Measurements from ENCODE around the gene CHN2.

The CHN2 gene

DNA sequence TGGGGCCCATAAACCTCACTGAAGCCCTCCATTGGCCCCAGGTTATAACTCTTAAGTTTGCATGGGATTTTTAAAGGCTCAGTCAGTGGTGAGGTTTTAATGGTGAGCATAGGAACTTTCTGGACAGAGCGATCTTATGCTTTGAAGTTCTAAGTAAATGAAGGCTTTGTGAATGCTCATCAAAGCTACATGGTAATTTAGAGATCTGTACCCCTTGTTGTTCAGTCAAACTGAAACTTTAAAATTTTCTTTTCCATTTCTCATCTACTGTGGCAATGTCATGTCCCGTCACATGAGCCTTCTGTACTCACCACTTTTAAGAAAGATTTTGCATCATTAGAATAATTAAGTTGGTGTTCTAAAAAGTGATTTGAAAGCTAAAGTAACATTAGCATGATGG is 39.9 kb downstream of the CHN2 start:
- no peak for DNase-seq (ENCODE audit: low read depth)
- TF ChIP-seq, protein P1, sequence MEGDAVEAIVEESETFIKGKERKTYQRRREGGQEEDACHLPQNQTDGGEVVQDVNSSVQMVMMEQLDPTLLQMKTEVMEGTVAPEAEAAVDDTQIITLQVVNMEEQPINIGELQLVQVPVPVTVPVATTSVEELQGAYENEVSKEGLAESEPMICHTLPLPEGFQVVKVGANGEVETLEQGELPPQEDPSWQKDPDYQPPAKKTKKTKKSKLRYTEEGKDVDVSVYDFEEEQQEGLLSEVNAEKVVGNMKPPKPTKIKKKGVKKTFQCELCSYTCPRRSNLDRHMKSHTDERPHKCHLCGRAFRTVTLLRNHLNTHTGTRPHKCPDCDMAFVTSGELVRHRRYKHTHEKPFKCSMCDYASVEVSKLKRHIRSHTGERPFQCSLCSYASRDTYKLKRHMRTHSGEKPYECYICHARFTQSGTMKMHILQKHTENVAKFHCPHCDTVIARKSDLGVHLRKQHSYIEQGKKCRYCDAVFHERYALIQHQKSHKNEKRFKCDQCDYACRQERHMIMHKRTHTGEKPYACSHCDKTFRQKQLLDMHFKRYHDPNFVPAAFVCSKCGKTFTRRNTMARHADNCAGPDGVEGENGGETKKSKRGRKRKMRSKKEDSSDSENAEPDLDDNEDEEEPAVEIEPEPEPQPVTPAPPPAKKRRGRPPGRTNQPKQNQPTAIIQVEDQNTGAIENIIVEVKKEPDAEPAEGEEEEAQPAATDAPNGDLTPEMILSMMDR (conservative IDR thresholded peaks at IDR 0.05; ENCODE audit: low read depth, low read length) = no peak
- no peak overlapping the region for H3K4me3 ChIP-seq (ENCODE audit: low read length)

DNA sequence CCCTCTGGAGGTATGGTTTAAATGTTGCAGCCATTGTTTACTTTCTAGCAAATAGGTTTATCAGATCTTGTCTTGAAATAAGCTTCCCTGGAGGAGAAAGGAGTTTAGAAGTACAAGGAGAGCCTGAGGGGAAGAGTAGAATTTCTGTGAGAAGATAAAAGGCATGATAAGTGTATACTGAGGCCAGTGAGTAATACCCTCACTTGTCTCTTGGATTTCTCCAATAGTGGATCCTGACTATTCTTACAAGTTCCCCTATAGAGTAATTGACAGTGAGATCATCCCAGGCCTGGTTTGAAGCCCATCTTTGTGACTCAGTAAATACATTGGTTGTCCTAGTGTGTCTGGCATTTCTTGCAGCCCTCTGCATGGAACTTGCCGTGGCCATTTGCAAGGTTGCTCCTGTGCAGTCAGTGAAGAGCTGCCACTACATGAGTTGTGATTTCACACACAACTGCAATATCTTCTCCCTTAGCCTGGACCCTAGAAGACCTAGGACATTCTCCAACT is 41.6 kb downstream of the CHN2 start:
- no peak overlapping the region for H3K4me3 ChIP-seq (ENCODE audit: low read length)
- TF ChIP-seq, protein P1 (conservative IDR thresholded peaks at IDR 0.05; ENCODE audit: low read depth, low read length) = no peak

DNA sequence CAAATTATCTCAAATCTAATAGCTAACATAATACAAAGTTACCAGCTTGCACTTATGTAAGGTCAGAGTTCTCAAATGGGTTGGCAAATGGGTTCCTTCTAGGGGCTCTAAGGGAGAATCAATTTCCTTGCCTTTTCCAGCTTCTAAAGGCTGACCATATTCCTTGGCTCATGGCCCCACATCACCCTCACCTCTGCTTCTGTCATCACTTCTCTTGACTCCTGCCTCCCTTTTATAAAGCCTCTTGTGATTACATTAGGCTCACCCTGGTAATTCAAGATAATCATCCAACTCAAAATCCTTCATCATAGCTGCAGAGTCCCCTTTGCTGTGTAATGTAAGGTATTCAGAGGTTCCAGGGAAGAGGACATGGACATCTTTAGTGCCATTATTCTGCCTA is 42.1 kb downstream of the CHN2 start:
- DNase-seq (ENCODE audit: low read depth) = no peak

More for the DNA sequence above, 41.6 kb downstream of the CHN2 start:
- no peak for DNase-seq (ENCODE audit: low read depth)

DNA sequence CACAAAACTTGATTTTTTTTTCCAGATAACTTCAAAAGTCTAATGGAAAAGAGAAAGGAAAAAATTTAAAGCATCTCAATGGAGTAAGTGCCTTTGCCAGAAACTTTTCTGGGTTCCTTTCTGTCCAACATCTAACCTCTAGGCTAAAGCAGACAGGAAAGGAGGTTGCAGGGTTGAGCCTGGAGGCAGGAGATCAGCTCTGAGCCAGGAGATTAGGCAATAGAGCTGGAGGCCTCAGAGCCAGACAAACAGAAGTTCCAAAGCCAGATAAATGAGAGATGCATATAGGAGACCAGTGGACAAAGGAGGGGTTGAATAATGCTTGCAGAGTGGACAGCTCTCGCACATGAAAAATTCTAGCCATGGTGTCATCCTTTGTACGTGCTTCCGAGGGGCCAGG is 42.9 kb downstream of the CHN2 start:
- DNase-seq (ENCODE audit: low read depth) = no peak
- TF ChIP-seq, protein P1 (conservative IDR thresholded peaks at IDR 0.05; ENCODE audit: low read depth, low read length) = no peak
- H3K4me3 ChIP-seq (ENCODE audit: low read length) = no peak overlapping the region

More for the DNA sequence above, 42.1 kb downstream of the CHN2 start:
- TF ChIP-seq, protein P1 (conservative IDR thresholded peaks at IDR 0.05; ENCODE audit: low read depth, low read length) = no peak
- H3K4me3 ChIP-seq (ENCODE audit: low read length) = no peak overlapping the region

DNA sequence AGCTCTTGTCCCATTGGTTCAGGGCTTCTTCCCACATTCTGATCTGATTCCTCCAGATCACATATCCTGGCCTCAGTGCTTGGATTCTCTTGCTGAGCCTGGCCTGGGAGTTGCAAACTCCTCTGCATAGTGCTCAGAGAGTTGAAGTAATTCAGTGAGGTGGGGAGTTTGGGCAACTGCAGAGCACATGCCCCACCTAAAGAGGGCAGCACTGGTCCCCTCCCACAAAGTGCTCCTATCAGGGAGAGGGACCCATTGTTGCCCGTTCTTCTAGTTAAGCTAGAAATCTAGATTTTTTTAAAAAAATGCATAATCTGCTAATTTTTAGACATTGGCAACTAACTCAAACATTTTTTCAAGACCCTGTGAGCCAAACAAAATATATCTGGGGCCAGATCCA is 45.1 kb downstream of the CHN2 start:
- TF ChIP-seq, protein P1 (conservative IDR thresholded peaks at IDR 0.05; ENCODE audit: low read depth, low read length) = peak; percentile 42
- no peak for DNase-seq (ENCODE audit: low read depth)
- H3K4me3 ChIP-seq (ENCODE audit: low read length) = no peak overlapping the region

DNA sequence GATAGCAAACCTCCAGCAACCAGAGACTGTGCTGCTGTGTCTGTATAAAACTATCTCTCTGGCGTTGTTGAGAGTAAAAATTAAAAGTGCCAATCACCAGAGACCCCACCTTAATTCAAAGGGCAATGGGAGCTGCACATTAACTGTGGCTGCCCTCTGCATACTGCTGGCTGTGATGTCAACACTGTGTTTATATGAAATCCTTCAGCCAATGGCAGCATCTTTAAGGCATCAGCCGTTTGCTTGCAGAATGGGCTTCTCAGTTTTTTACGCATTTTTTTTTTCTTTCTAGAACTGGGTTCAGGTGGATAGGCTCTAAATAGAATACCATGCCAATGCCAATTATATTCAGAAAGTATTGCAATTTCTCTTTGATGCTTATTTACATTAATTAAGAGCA is 47.7 kb downstream of the CHN2 start:
- TF ChIP-seq, protein P1 (conservative IDR thresholded peaks at IDR 0.05; ENCODE audit: low read depth, low read length) = no peak
- no peak for DNase-seq (ENCODE audit: low read depth)
- H3K4me3 ChIP-seq (ENCODE audit: low read length) = no peak overlapping the region

DNA sequence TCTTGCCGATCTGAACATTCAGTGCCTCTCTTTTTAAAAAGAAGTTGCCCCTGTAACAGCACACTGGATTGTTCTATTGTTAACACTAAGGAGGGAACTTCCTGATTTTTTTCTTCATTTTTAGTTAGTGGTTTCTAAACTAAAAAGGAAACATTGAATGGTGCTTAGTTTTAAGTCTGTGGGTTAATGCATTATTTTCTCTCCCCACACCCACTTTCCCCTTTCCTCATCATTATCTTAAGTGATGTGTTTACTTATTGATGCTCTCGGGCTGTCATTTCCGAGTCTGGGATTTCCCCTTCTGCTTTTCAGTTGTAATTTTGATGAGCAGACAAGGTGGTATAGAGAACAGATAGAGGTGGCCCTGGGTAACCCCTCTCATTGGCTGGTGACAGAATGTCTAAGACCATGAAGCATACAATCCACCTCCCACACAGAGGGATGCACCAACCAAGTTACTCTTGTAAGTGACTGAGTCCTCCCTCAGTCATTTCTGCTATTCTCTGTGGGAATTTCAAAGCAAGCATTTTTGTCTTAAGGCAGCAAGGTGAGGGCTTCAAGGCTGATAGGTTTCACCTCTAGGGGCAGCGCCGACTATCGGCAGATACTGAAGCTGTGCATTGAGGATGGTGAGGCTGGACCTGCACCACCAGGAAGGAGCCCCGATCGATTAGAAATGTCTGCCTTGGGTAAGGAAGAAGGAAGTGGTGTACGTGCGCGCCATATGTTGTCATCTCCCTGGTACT is 49.5 kb downstream of the CHN2 start:
- DNase-seq (ENCODE audit: low read depth) = no peak
- H3K4me3 ChIP-seq (ENCODE audit: low read length) = no peak overlapping the region
- TF ChIP-seq, protein P1 (conservative IDR thresholded peaks at IDR 0.05; ENCODE audit: low read depth, low read length) = peak; percentile 19
